Measurements from ENCODE around the gene MATK. TPM values are rescaled to one million over a fixed set of nuclear protein-coding genes. Genes with fewer than 3 reads are reported as not detected.

The MATK gene
- total RNA-seq, 3 donors from 2014 or later = 43.1 to 87.6 (median 82.9) TPM

DNA sequence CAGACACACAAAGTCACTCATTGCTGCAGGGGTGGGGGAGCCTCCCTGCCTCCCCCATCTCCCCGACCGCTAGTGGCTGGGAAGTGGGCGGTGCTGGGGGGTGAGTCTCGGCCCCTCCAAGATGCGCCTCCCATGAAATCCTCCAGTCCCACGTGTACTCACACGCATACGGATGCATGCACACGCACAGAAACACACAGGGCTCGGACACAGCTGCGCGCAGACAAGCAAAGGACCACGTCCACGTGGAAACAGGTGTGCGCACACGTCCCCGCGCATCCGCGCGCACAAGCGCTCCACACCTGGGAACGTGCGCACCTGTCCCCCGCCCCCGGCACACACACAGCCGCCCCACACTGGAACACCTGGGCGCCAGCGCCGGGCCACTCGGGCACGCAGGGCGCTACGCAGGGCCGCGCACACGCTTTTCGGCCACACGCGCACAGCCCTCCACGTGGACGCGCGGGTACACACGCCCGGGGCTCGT lies 687 bp downstream of the MATK start:
- H3K36me3 Mint-ChIP-seq (ENCODE audit: insufficient read depth) = peaks cover 10% of the 10 kb centered on the region
- peak; percentile 61 for DNase-seq
- peaks cover 10% of the 10 kb centered on the region for H3K4me1 Mint-ChIP-seq (ENCODE audit: low read depth)
- H3K9me3 Mint-ChIP-seq = peaks cover 10% of the 10 kb centered on the region
- H3K27me3 Mint-ChIP-seq (ENCODE audit: low read depth) = peaks cover 3% of the 10 kb centered on the region
- peak overlapping the region; percentile 83 for H3K4me3 Mint-ChIP-seq
- peak; percentile 36 to 37 for ATAC-seq

DNA sequence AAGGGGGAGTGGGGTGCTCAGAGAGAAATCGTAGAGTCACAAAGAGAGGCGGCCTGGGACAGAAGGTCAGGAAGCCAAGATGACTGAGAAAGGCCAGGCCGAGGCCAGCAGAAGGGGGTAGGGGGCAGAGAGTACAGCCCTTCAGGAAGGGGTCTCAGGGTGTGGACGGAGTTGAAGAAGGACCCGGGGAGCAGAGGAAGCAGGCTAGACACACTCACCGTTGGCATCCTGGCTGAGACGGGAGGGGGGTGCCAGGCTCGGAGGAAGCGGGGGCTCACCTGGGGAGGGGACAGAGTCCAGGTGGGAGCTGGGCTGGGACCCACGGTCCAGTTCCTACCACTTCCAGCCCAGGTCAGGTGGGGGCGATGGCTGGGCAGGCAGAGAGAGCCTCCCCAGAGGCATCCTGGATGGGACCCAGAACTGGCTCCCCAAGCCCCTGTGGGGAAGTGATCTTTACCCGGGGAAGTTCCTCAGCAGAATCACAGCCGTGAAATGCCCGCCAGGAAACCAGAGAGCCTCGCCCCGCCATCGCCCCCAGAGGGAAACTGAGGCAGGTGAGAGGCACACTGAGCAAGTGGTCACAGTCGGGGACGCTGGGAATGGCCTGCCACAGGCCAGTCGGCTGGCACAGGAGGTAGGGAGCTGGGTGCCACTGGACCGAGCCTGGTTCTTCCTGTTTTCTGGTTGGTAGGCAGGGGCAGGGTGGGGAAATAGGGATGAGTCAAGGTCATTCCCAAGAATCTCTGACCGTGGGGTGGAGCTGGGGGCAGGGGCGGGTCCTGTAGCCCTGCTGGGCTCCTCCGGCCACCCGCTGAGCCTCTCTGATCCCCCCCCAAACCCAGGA lies 1.4 kb downstream of the MATK start:
- H3K9me3 Mint-ChIP-seq = peaks cover 10% of the 10 kb centered on the region
- no peak for DNase-seq
- peaks cover 10% of the 10 kb centered on the region for H3K4me1 Mint-ChIP-seq (ENCODE audit: low read depth)
- peaks cover 10% of the 10 kb centered on the region for H3K36me3 Mint-ChIP-seq (ENCODE audit: insufficient read depth)
- ATAC-seq = no peak
- peak overlapping the region; percentile 83 for H3K4me3 Mint-ChIP-seq
- peaks cover 3% of the 10 kb centered on the region for H3K27me3 Mint-ChIP-seq (ENCODE audit: low read depth)

DNA sequence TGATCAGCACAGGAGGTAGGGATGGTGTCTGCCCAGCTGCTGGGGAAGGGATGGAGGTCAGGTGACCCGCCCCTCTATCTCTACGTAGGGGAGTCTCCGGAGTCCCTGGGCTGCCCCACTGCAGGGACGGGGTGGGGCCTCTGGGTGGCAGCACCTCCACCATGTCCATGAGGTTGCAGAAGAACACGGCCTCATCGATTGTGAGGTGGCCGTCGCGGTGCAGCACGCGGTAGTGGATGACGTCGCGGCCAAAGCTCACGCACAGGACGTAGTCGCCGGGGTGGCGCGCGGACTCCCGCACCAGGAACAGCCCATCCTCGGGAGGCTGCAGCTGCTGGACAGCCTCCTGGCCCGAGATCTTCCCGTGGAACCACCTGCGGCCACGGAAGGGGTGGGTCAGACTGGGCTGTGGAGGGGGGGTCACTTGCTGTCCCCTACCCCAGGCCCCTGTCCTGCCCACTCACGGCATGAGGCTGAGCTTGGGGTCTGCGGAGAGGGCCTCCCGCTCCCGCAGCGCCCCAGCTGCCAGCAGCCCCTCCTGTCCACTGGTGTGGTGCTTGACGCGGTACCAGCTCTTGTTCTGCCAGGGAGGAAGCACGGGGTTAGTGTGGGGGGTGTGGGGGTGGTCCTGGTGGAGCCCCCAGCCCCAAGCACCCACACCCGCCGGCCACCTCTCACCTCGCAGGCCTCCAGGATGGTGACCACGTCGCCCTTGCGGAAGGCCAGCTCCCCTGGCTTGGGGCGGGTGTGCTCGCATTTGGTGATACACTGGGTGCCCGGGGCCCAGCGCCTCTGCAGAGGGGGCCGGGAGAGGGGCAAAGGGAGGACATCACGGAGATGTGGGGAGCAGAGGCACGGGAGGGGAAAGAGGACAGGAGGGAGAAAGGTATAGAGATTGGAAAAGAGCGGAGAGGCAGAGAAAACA lies 2.3 kb downstream of the MATK start:
- Mint-ChIP-seq H3K36me3 (ENCODE audit: insufficient read depth) (peaks cover 10% of the 10 kb centered on the region), H3K4me3 (peak overlapping the region; percentile 83), H3K4me1 (ENCODE audit: low read depth) (peaks cover 7% of the 10 kb centered on the region), H3K9me3 (peaks cover 10% of the 10 kb centered on the region), H3K27me3 (ENCODE audit: low read depth) (peaks cover 3% of the 10 kb centered on the region)
- DNase-seq = peak; percentile 43
- peak; percentile 32 to 33 for ATAC-seq

DNA sequence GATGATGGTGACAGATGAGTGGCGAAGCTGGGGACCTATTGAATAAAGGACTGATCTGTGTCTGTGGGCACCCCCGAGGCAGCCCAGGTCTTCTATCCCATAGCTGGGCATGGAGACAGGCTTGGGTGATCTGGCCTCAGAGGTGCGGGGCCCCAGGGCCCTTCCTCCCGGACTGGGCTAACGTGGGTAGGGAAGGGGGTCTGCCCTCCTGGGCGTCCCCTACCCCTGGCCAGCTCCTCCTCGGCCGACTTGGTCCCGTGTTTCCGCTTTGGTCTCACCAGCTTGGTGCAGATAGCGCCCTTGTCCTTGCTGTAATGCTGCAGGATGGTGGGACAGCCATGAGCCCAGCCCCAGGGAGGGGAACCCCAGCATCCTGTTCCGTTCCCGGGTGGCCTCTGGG lies 3.3 kb downstream of the MATK start:
- ATAC-seq = no peak
- Mint-ChIP-seq H3K27me3 (ENCODE audit: low read depth) (peaks cover 3% of the 10 kb centered on the region), H3K4me3 (no peak overlapping the region), H3K36me3 (ENCODE audit: insufficient read depth) (peaks cover 10% of the 10 kb centered on the region), H3K4me1 (ENCODE audit: low read depth) (peaks cover 7% of the 10 kb centered on the region), H3K9me3 (peaks cover 10% of the 10 kb centered on the region)
- DNase-seq = no peak

DNA sequence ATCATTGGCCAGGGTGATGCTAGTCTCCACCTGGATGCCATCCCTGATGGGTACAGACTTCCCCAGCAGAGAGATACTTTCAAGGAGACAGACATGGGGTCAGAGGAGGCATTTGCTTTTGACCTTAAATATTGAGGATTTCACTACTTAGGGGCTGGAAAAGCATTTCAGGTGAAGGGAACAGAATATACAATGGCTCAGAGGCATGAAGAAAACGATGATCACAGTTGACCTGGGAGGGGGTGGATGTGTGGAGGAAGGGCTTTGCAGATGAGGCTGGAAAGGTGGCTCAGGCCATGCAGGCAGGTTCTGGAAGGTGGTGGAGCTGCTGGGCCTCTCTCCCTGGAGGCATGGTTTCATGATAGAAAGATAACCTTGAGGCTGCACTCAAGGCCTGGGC lies 3.9 kb downstream of the MATK start:
- ATAC-seq (no peak), DNase-seq (no peak)
- peaks cover 10% of the 10 kb centered on the region for H3K36me3 Mint-ChIP-seq (ENCODE audit: insufficient read depth)
- peaks cover 7% of the 10 kb centered on the region for H3K4me1 Mint-ChIP-seq (ENCODE audit: low read depth)
- H3K4me3 Mint-ChIP-seq = no peak overlapping the region
- peaks cover 3% of the 10 kb centered on the region for H3K27me3 Mint-ChIP-seq (ENCODE audit: low read depth)
- H3K9me3 Mint-ChIP-seq = peaks cover 10% of the 10 kb centered on the region

DNA sequence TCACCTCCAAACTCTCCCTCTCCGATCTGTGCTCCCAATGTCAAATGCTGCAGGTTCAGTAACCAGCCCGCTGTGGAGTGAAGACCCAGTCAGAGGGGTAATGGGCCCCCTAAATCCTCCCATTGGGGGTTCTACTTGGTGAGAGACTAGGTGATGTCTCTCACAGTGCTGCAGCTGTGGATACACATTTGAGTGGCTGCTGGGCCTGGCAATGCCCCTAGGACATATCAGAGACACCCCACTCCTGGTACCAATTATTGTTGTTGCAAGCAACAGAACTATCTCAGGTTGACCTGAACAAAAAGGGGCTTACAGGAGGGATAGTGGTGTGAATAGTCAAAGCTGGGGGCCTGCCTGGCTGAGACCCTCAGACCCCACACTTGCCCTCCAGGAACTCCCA lies 4.6 kb downstream of the MATK start:
- H3K4me1 Mint-ChIP-seq (ENCODE audit: low read depth) = peaks cover 6% of the 10 kb centered on the region
- ATAC-seq = no peak
- peaks cover 10% of the 10 kb centered on the region for H3K9me3 Mint-ChIP-seq
- H3K4me3 Mint-ChIP-seq = no peak overlapping the region
- peaks cover 10% of the 10 kb centered on the region for H3K36me3 Mint-ChIP-seq (ENCODE audit: insufficient read depth)
- no peak for DNase-seq
- H3K27me3 Mint-ChIP-seq (ENCODE audit: low read depth) = peaks cover 3% of the 10 kb centered on the region

DNA sequence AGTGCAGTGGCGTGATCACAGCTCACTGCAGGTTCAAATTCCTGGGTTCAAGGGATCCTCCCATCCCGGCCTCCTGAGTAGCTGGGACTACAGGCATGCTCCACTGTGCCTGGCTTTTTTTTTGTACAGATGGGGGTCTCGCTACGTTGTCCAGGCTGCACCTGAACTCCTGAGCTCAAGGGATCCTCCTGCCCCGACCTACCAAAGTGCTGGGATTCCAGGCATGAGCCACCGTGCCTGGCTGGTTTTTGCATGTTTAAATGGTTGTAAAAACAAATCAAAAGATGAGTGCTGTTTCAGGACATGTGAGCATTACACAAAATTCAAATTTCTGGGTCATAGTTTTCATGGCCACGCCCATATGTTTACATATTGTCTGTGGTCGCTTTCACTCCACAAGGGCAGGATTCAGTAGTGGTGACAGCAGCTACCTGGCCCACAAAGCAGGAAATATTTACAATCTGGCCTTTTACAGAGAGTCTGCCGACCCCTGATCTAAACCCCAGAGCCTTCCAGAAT lies 5.3 kb downstream of the MATK start:
- peaks cover 5% of the 10 kb centered on the region for H3K4me1 Mint-ChIP-seq (ENCODE audit: low read depth)
- peaks cover 10% of the 10 kb centered on the region for H3K9me3 Mint-ChIP-seq
- H3K27me3 Mint-ChIP-seq (ENCODE audit: low read depth) = peaks cover 3% of the 10 kb centered on the region
- DNase-seq = no peak
- H3K36me3 Mint-ChIP-seq (ENCODE audit: insufficient read depth) = peaks cover 10% of the 10 kb centered on the region
- no peak overlapping the region for H3K4me3 Mint-ChIP-seq
- no peak for ATAC-seq

DNA sequence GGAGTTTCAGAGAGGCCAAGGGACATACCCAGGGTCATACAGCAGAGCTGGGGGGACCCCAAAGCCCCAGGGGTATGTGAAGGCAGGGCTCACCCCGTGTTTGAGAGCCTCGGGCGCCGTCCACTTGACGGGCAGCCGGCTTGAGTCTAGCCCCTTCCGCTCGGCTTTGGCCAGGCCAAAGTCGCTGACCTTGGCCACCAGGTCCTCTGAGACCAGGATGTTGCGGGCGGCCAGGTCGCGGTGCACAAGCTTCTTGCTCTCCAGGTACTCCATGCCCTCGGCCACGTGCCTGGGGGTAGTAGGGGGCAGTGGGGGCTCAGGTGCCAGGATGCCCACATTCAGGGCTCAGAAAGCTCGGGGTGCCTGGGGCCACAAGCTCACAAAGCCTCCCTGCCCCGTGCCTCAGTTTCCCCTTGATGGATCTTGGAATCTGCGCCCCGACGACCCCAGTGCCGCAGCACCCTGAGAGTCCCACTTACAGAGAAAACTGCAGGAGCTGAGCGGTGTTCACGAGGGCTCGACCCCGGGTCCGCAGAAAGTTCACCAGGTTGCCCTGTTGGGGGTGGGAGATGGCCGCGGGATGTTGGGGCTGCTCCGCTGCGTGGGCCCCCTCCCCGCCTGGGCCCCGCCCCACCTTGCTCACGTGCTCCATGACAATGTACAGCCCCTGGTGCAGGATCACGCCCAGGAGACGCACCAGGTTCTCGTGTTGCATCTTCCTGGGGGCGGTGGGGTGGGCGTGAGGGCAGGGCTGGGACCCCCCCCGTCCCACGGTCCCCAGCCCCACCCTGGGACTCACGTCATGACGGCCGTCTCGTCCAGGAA lies 7.1 kb downstream of the MATK start:
- Mint-ChIP-seq H3K36me3 (ENCODE audit: insufficient read depth) (peaks cover 10% of the 10 kb centered on the region), H3K4me1 (ENCODE audit: low read depth) (no peaks in the 10 kb centered on the region), H3K27me3 (ENCODE audit: low read depth) (no peaks in the 10 kb centered on the region), H3K4me3 (no peak overlapping the region), H3K9me3 (peaks cover 10% of the 10 kb centered on the region)
- no peak for ATAC-seq
- DNase-seq = no peak

DNA sequence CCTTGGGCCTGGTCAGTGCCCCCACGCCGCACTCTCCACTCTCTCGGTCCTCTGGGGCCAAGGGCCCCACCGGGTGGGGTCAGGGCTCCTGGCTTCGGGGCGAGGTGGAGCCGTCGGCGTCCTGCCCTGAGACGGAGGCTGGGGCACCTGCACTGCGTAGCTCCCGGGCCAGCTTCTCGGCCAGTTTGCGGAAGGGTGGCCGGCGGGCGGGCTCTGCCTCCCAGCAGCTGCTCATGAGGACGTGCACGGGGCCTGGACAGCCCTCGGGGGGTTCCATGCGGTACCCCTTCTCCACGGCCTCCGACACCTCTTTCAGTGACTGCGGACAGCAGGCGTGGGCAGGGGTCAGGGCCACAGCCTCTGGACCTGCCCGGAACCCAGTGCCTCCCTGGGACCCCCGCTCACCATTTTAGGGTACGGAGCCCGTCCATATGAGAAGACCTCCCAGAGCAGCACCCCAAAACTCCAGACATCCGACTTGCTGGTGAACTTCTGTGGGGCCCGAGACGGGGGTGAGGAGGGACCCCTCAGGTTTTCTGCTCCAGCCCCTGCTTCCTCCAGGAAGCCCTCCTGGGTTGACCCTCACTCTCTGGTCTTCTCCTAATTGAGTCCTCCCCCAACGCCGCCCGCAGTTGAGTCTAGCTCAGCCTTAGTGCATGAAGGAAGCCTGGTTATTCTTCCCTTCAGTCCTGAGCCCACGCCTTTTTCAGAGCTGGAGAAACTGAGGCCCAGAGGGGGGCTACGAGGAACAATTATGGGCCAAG lies 7.9 kb downstream of the MATK start:
- peaks cover 10% of the 10 kb centered on the region for H3K9me3 Mint-ChIP-seq
- no peak overlapping the region for H3K4me3 Mint-ChIP-seq
- no peaks in the 10 kb centered on the region for H3K27me3 Mint-ChIP-seq (ENCODE audit: low read depth)
- DNase-seq (no peak), ATAC-seq (no peak)
- H3K36me3 Mint-ChIP-seq (ENCODE audit: insufficient read depth) = peaks cover 10% of the 10 kb centered on the region
- no peaks in the 10 kb centered on the region for H3K4me1 Mint-ChIP-seq (ENCODE audit: low read depth)

DNA sequence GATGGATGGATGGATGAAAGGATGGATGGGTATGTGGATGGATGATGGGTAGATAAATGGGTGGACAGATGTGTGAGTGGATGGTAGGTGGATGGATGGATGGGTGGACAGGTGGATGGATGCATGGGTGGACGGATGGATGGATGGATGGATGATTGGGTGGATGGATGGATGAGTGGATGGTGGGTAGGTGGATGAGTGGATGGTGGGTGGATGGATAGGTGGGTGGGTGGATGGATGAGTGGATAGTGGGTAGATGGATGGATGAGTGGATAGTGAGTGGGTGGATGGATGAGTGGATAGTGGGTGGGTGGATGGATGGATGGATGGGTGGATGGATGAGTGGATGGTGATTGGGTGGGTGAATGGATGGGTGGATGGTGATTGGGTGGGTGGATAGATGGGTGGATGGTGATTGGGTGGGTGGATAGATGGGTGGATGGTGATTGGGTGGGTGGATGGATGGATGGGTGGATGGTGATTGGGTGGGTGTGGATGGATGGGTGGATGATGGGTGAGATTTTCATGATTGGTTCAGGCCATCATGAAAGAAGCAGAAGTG lies 9.6 kb downstream of the MATK start:
- H3K4me3 Mint-ChIP-seq = no peak overlapping the region
- H3K27me3 Mint-ChIP-seq (ENCODE audit: low read depth) = no peaks in the 10 kb centered on the region
- peaks cover 3% of the 10 kb centered on the region for H3K9me3 Mint-ChIP-seq
- ATAC-seq (no peak), DNase-seq (no peak)
- no peaks in the 10 kb centered on the region for H3K36me3 Mint-ChIP-seq (ENCODE audit: insufficient read depth)
- H3K4me1 Mint-ChIP-seq (ENCODE audit: low read depth) = no peaks in the 10 kb centered on the region

DNA sequence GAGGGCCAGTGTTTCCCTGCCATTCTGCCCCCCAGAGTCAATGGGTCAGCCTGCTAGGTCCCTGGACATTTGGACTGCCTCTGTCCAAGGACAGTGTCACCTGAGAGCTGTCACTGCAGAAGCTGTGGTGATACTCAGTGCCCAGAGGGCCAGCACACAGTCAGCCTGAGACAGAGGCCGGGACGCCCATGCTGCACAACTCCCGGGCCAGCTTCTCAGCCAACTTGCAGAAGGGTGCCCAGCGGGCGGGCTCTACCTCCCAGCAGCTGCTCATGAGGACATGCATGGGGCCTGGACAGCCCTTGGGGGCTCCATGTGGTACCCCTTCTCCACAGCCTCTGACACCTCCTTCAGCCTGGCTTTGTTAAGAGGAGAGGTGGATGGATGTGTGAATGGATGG lies 10.3 kb downstream of the MATK start:
- Mint-ChIP-seq H3K4me3 (no peak overlapping the region), H3K9me3 (no peaks in the 10 kb centered on the region), H3K27me3 (ENCODE audit: low read depth) (no peaks in the 10 kb centered on the region), H3K36me3 (ENCODE audit: insufficient read depth) (no peaks in the 10 kb centered on the region), H3K4me1 (ENCODE audit: low read depth) (no peaks in the 10 kb centered on the region)
- ATAC-seq (no peak), DNase-seq (no peak)

DNA sequence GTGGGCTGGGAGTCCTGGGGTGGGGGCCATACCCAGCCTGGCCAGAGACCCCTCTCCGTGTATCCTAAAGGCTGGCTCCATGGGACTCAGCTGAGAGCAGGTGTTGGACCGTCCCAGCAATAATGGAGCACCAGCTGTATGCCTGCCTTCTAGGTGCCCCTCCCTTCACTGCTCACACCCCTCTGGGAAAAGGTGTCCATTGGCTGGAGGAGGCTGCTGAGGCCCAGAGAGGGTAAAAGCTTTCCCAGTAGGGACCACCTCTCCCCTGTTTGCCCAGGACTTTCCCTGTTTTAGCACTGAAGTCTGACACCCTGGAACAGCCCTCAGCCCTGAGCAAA lies 10.8 kb downstream of the MATK start:
- H3K4me3 Mint-ChIP-seq = no peak overlapping the region
- H3K9me3 Mint-ChIP-seq = no peaks in the 10 kb centered on the region
- no peaks in the 10 kb centered on the region for H3K27me3 Mint-ChIP-seq (ENCODE audit: low read depth)
- DNase-seq = no peak
- ATAC-seq = no peak
- H3K36me3 Mint-ChIP-seq (ENCODE audit: insufficient read depth) = no peaks in the 10 kb centered on the region
- no peaks in the 10 kb centered on the region for H3K4me1 Mint-ChIP-seq (ENCODE audit: low read depth)

Data from activated T-cell treated with anti-CD3 and anti-CD28 coated beads, Interleukin-2, amount 50 U/mL, for 4 hours (primary cell).